ENCODE results near the gene CMIP.

DNA sequence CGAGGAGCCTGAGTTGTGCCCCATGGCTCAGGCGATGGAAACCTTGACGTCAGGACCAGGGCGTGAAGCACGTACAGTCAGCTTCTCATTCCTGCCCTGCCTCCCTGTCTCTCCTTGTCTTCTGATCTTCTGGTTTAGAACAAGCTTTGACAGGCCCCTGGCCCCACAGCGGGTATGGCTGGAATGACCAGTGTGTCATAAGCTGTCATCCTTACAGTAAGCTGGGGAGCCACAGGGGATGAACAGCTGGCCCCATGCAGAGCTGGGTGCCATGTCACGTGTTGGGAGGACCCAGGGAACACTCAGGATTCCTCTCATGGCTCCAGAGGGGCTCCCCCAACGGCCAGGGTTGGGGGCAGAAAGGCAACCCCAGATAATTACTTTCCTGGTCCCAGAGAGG lies 176.9 kb downstream of the CMIP start:
- TF ChIP-seq CTCF (IDR thresholded peaks at IDR 0.05) (no peak), ELF4 (CRISPR knock-in tag; IDR thresholded peaks at IDR 0.05; ENCODE audit: low read depth) (no peak), ZNF138 (CRISPR knock-in tag; conservative IDR thresholded peaks at IDR 0.05) (no peak), FOXJ3 (CRISPR knock-in tag; IDR thresholded peaks at IDR 0.05; ENCODE audit: borderline replicate concordance) (no peak), SP1 (CRISPR knock-in tag; conservative IDR thresholded peaks at IDR 0.05) (no peak)
- TF ChIP-seq, protein P1, sequence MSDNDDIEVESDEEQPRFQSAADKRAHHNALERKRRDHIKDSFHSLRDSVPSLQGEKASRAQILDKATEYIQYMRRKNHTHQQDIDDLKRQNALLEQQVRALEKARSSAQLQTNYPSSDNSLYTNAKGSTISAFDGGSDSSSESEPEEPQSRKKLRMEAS (CRISPR knock-in tag; IDR thresholded peaks at IDR 0.05) = no peak

Measured in WTC11 (cell line).